IPS-20b (cell line): ENCODE data around the gene FHL5.

Source experiments
- H3K27ac ChIP-seq: one replicate; pipeline ENCODE4 v1.5.1; 2013; ENCODE audit warnings: low read length
- H3K27me3 ChIP-seq: 2 replicates; pipeline ENCODE4 v1.6.1; 2013; ENCODE audit warnings: mild to moderate bottlenecking, low read length, inconsistent platforms; ENCODE audit not compliant: insufficient read depth
- H3K36me3 ChIP-seq: 2 replicates; pipeline ENCODE4 v1.6.1; 2013; ENCODE audit warnings: low read depth, mild to moderate bottlenecking, inconsistent platforms, low read length, moderate library complexity; ENCODE audit not compliant: insufficient read depth
- H3K4me1 ChIP-seq: 2 replicates; pipeline ENCODE4 v1.6.1; 2013; ENCODE audit warnings: mild to moderate bottlenecking, control low read depth, inconsistent platforms, low read length, moderate library complexity; ENCODE audit not compliant: insufficient read depth
- H3K4me3 ChIP-seq: 2 replicates; pipeline ENCODE4 v1.5.1; 2013; ENCODE audit warnings: mild to moderate bottlenecking, low read length, inconsistent platforms
- H3K9ac ChIP-seq: 2 replicates; pipeline ENCODE4 v1.6.1; 2013; ENCODE audit warnings: low read depth, mild to moderate bottlenecking, inconsistent platforms, low read length, moderate library complexity
- H3K9me3 ChIP-seq: 2 replicates; pipeline ENCODE4 v1.6.1; 2013; ENCODE audit warnings: mild to moderate bottlenecking, low read depth, low read length, inconsistent platforms; ENCODE audit not compliant: insufficient read depth

Gene FHL5

GRCh38 chr6:96562886-96563285 lies at the start of gene FHL5:
Gene FHL5 (plus strand): TSS chr6:96563128. CDS start chr6:96603614, 40,486 bp downstream.
- Histone ChIP-seq H3K9me3 (no peaks in the 10 kb centered on the region), H3K9ac (no peak within 1 kb of the TSS), H3K4me1 (peaks cover 10% of the 10 kb centered on the region; the same call in 1 of the 2 replicates), H3K4me3 (no peak within 1 kb of the TSS), H3K27ac (no peak within 1 kb of the TSS), H3K27me3 (no peaks in the 10 kb centered on the region), H3K36me3 (no peaks in the 10 kb centered on the region)

GRCh38 chr6:96520171-96521115 lies 42.5 kb upstream of the FHL5 start:
- H3K27ac ChIP-seq, result peak overlapping the region; percentile 90

GRCh38 chr6:96521306-96521643 lies 41.7 kb upstream of the FHL5 start:
- no peaks in the 10 kb centered on the region for H3K9me3 ChIP-seq
- peaks cover 14% of the 10 kb centered on the region for H3K36me3 ChIP-seq
- peaks cover 15% of the 10 kb centered on the region; the same call in 1 of the 2 replicates for H3K4me1 ChIP-seq
- H3K27me3 ChIP-seq, result no peaks in the 10 kb centered on the region
- peak overlapping the region; percentile 99 for H3K4me3 ChIP-seq
- H3K27ac ChIP-seq, result peak overlapping the region; percentile 90
- peak overlapping the region; percentile 99 for H3K9ac ChIP-seq

More at GRCh38 chr6:96520171-96521115, 42.5 kb upstream of the FHL5 start:
- H3K36me3 ChIP-seq, result peaks cover 7% of the 10 kb centered on the region
- H3K9me3 ChIP-seq, result no peaks in the 10 kb centered on the region
- peaks cover 15% of the 10 kb centered on the region; the same call in 1 of the 2 replicates for H3K4me1 ChIP-seq
- H3K27me3 ChIP-seq, result no peaks in the 10 kb centered on the region
- H3K4me3 ChIP-seq, result peak overlapping the region; percentile 99
- peak overlapping the region; percentile 99 for H3K9ac ChIP-seq

- Histone ChIP-seq H3K9ac (peak within 1 kb of the TSS; percentile 99), H3K27ac (peak within 1 kb of the TSS; percentile 90), H3K9me3 (no peaks in the 10 kb centered on the region), H3K36me3 (peaks cover 19% of the 10 kb centered on the region), H3K27me3 (no peaks in the 10 kb centered on the region), H3K4me3 (peak within 1 kb of the TSS; percentile 99), H3K4me1 (peaks cover 15% of the 10 kb centered on the region; the same call in 1 of the 2 replicates)
Observed at GRCh38 chr6:96521644-96522464, 41.1 kb upstream of the FHL5 start, which contains the start of gene UFL1. Gene UFL1 (plus strand): TSS chr6:96521806. CDS start chr6:96521874, 68 bp downstream.

- no peaks in the 10 kb centered on the region for H3K27me3 ChIP-seq
- H3K4me3 ChIP-seq, result peak overlapping the region; percentile 99
- no peaks in the 10 kb centered on the region for H3K9me3 ChIP-seq
- H3K36me3 ChIP-seq, result peaks cover 26% of the 10 kb centered on the region
- H3K4me1 ChIP-seq, result peaks cover 15% of the 10 kb centered on the region; the same call in 1 of the 2 replicates
- H3K27ac ChIP-seq, result peak overlapping the region; percentile 90
- peak overlapping the region; percentile 99; the same call in 1 of the 2 replicates for H3K9ac ChIP-seq
Observed at GRCh38 chr6:96522465-96523009, 40.4 kb upstream of the FHL5 start.

GRCh38 chr6:96528193-96528592 lies 34.7 kb upstream of the FHL5 start:
- no peaks in the 10 kb centered on the region for H3K27me3 ChIP-seq
- no peaks in the 10 kb centered on the region for H3K9me3 ChIP-seq
- H3K4me3 ChIP-seq, result no peak overlapping the region
- H3K36me3 ChIP-seq, result peaks cover 78% of the 10 kb centered on the region
- no peak overlapping the region for H3K27ac ChIP-seq
- H3K9ac ChIP-seq, result no peak overlapping the region
- no peaks in the 10 kb centered on the region for H3K4me1 ChIP-seq

- Histone ChIP-seq H3K36me3 (peaks cover 62% of the 10 kb centered on the region), H3K9ac (no peak overlapping the region), H3K4me3 (no peak overlapping the region), H3K9me3 (no peaks in the 10 kb centered on the region), H3K27me3 (no peaks in the 10 kb centered on the region), H3K27ac (no peak overlapping the region), H3K4me1 (no peaks in the 10 kb centered on the region)
Observed at GRCh38 chr6:96532399-96532798, 30.5 kb upstream of the FHL5 start.

- no peaks in the 10 kb centered on the region for H3K27me3 ChIP-seq
- H3K4me1 ChIP-seq, result no peaks in the 10 kb centered on the region
- H3K27ac ChIP-seq, result no peak overlapping the region
- H3K9me3 ChIP-seq, result no peaks in the 10 kb centered on the region
- H3K4me3 ChIP-seq, result no peak overlapping the region
- H3K36me3 ChIP-seq, result peaks cover 40% of the 10 kb centered on the region
- no peak overlapping the region for H3K9ac ChIP-seq
Observed at GRCh38 chr6:96537726-96538125, 25.2 kb upstream of the FHL5 start.

GRCh38 chr6:96542702-96543101 lies 20.2 kb upstream of the FHL5 start:
- Histone ChIP-seq H3K9ac (no peak overlapping the region), H3K36me3 (peaks cover 46% of the 10 kb centered on the region), H3K27me3 (no peaks in the 10 kb centered on the region), H3K27ac (no peak overlapping the region), H3K4me1 (no peaks in the 10 kb centered on the region), H3K4me3 (no peak overlapping the region), H3K9me3 (no peaks in the 10 kb centered on the region)

GRCh38 chr6:96545882-96546281 lies 17.0 kb upstream of the FHL5 start:
- Histone ChIP-seq H3K27me3 (no peaks in the 10 kb centered on the region), H3K36me3 (peaks cover 39% of the 10 kb centered on the region), H3K9me3 (no peaks in the 10 kb centered on the region), H3K9ac (no peak overlapping the region), H3K4me1 (no peaks in the 10 kb centered on the region), H3K27ac (no peak overlapping the region), H3K4me3 (no peak overlapping the region)

GRCh38 chr6:96547654-96548053 lies 15.3 kb upstream of the FHL5 start:
- H3K36me3 ChIP-seq, result peaks cover 48% of the 10 kb centered on the region

More at GRCh38 chr6:96547654-96548053, 15.3 kb upstream of the FHL5 start:
- Histone ChIP-seq H3K27me3 (no peaks in the 10 kb centered on the region), H3K27ac (no peak overlapping the region), H3K9me3 (no peaks in the 10 kb centered on the region), H3K4me3 (no peak overlapping the region), H3K4me1 (no peaks in the 10 kb centered on the region), H3K9ac (no peak overlapping the region)
